T-helper 17 cell (primary cell): ENCODE results near the gene KRTAP6-2. TPM values are rescaled to one million over a fixed set of nuclear protein-coding genes. Genes with fewer than 3 reads are reported as not detected.

Experiments
- ATAC-seq: fragments of 150-1000 bp; cut with Tn5 transposase; 2 replicates; pipeline ENCODE4 v1.10.0; 2021; ENCODE audit warnings: mild to moderate bottlenecking, moderate library complexity
- DNase-seq, 3 donors: peaks; one replicate each; pipeline versions ENCODE4 v3.0.0 to v3.0.0-alpha.2; 2020 to 2021
- H3K9me3 ChIP-seq: one replicate; pipeline ENCODE4 v1.7.0; 2013; ENCODE audit warnings: low read length, mild to moderate bottlenecking; ENCODE audit not compliant: control insufficient read depth, poor library complexity, severe bottlenecking
- H3K27ac Mint-ChIP-seq: one replicate; pipeline ENCODE4 v1.8.0; 2022; ENCODE audit warnings: mild to moderate bottlenecking, moderate library complexity, mixed read lengths
- H3K27me3 Mint-ChIP-seq: one replicate; pipeline ENCODE4 v1.8.0; 2022; ENCODE audit warnings: mixed read lengths
- H3K36me3 Mint-ChIP-seq: one replicate; pipeline ENCODE4 v1.8.0; 2022; ENCODE audit warnings: low read depth, mixed read lengths
- H3K4me1 Mint-ChIP-seq: one replicate; pipeline ENCODE4 v1.8.0; 2022; ENCODE audit warnings: mild to moderate bottlenecking, mixed read lengths
- H3K4me3 Mint-ChIP-seq: one replicate; pipeline ENCODE4 v1.8.0; 2022; ENCODE audit warnings: mild to moderate bottlenecking, moderate library complexity, mixed read lengths
- total RNA-seq, 4 donors: library from RNA in 2 of 4; stranded (reverse) in 2 of 4; gene quantifications; one replicate each; pipeline ENCODE4 v1.2.3 and lab custom pipeline; 2022 to 2026

The KRTAP6-2 gene
- total RNA-seq, 2 donors from 2014 or later = not detected

- H3K36me3 Mint-ChIP-seq = no peaks in the 10 kb centered on the region
- no peaks in the 10 kb centered on the region for H3K4me1 Mint-ChIP-seq
- no peaks in the 10 kb centered on the region for H3K27me3 Mint-ChIP-seq
- H3K4me3 Mint-ChIP-seq = no peak overlapping the region
- H3K27ac Mint-ChIP-seq = no peak overlapping the region
- DNase-seq (no peak), ATAC-seq (no peak)
- no peaks in the 10 kb centered on the region for H3K9me3 ChIP-seq
These were observed 13.4 kb upstream of the KRTAP6-2 start for GRCh38 chr21:30612132-30612531.

- no peaks in the 10 kb centered on the region for H3K9me3 ChIP-seq
- no peaks in the 10 kb centered on the region for H3K36me3 Mint-ChIP-seq
- H3K27ac Mint-ChIP-seq = no peak overlapping the region
- H3K4me1 Mint-ChIP-seq = no peaks in the 10 kb centered on the region
- no peaks in the 10 kb centered on the region for H3K27me3 Mint-ChIP-seq
- DNase-seq (no peak), ATAC-seq (no peak)
- no peak overlapping the region for H3K4me3 Mint-ChIP-seq
These were observed 7.3 kb upstream of the KRTAP6-2 start for GRCh38 chr21:30605968-30606367.

GRCh38 chr21:30600787-30601186 is 2.1 kb upstream of the KRTAP6-2 start, which contains the start of gene KRTAP22-1:
TSS of gene KRTAP22-1 (plus strand) at chr21:30601087.
- no peak for ATAC-seq
- no peaks in the 10 kb centered on the region for H3K9me3 ChIP-seq
- Mint-ChIP-seq H3K27ac (no peak within 1 kb of the TSS), H3K4me3 (no peak within 1 kb of the TSS), H3K4me1 (no peaks in the 10 kb centered on the region), H3K27me3 (no peaks in the 10 kb centered on the region), H3K36me3 (no peaks in the 10 kb centered on the region)
- DNase-seq = no peak

- no peak within 1 kb of the TSS for H3K4me3 Mint-ChIP-seq
- ATAC-seq (no peak), DNase-seq (no peak)
- no peak within 1 kb of the TSS for H3K27ac Mint-ChIP-seq
- H3K9me3 ChIP-seq = no peaks in the 10 kb centered on the region
- H3K36me3 Mint-ChIP-seq = no peaks in the 10 kb centered on the region
- no peaks in the 10 kb centered on the region for H3K27me3 Mint-ChIP-seq
- no peaks in the 10 kb centered on the region for H3K4me1 Mint-ChIP-seq
These were observed 6.6 kb downstream of the KRTAP6-2 start, which contains the start of gene KRTAP6-3 for GRCh38 chr21:30592140-30592539. TSS of gene KRTAP6-3 (plus strand) at chr21:30592440. CDS start at chr21:30592446, 6 bp downstream.

GRCh38 chr21:30590297-30590696 is 8.4 kb downstream of the KRTAP6-2 start, which contains the start of gene KRTAP22-2:
TSS of gene KRTAP22-2 (minus strand) at chr21:30590397.
- Mint-ChIP-seq H3K27me3 (no peaks in the 10 kb centered on the region), H3K4me3 (no peak within 1 kb of the TSS), H3K36me3 (no peaks in the 10 kb centered on the region), H3K27ac (no peak within 1 kb of the TSS), H3K4me1 (no peaks in the 10 kb centered on the region)
- no peaks in the 10 kb centered on the region for H3K9me3 ChIP-seq
- ATAC-seq = no peak
- DNase-seq = no peak

- Mint-ChIP-seq H3K27me3 (no peaks in the 10 kb centered on the region), H3K36me3 (no peaks in the 10 kb centered on the region), H3K4me1 (no peaks in the 10 kb centered on the region), H3K4me3 (no peak overlapping the region), H3K27ac (no peak overlapping the region)
- no peaks in the 10 kb centered on the region for H3K9me3 ChIP-seq
- ATAC-seq = no peak
- no peak for DNase-seq
These were observed 15.8 kb downstream of the KRTAP6-2 start for GRCh38 chr21:30582870-30583269.

GRCh38 chr21:30580132-30580531 is 18.6 kb downstream of the KRTAP6-2 start:
- Mint-ChIP-seq H3K4me3 (no peak overlapping the region), H3K36me3 (no peaks in the 10 kb centered on the region), H3K4me1 (no peaks in the 10 kb centered on the region), H3K27ac (no peak overlapping the region), H3K27me3 (no peaks in the 10 kb centered on the region)
- ATAC-seq = no peak
- DNase-seq = no peak
- H3K9me3 ChIP-seq = no peaks in the 10 kb centered on the region

- Mint-ChIP-seq H3K4me1 (no peaks in the 10 kb centered on the region), H3K4me3 (no peak overlapping the region), H3K27ac (no peak overlapping the region), H3K36me3 (no peaks in the 10 kb centered on the region), H3K27me3 (no peaks in the 10 kb centered on the region)
- ATAC-seq = no peak
- no peak for DNase-seq
- no peaks in the 10 kb centered on the region for H3K9me3 ChIP-seq
These were observed 19.4 kb downstream of the KRTAP6-2 start for GRCh38 chr21:30579346-30579745.

- Mint-ChIP-seq H3K4me3 (no peak overlapping the region), H3K27me3 (no peaks in the 10 kb centered on the region), H3K36me3 (no peaks in the 10 kb centered on the region), H3K4me1 (no peaks in the 10 kb centered on the region), H3K27ac (no peak overlapping the region)
- no peaks in the 10 kb centered on the region for H3K9me3 ChIP-seq
- no peak for ATAC-seq
- DNase-seq = no peak
These were observed 20.9 kb downstream of the KRTAP6-2 start for GRCh38 chr21:30577766-30578165.

- Mint-ChIP-seq H3K36me3 (no peaks in the 10 kb centered on the region), H3K27me3 (peaks cover 4% of the 10 kb centered on the region), H3K4me3 (no peak overlapping the region), H3K4me1 (no peaks in the 10 kb centered on the region), H3K27ac (no peak overlapping the region)
- H3K9me3 ChIP-seq = no peaks in the 10 kb centered on the region
- no peak for DNase-seq
- no peak for ATAC-seq
These were observed 31.1 kb downstream of the KRTAP6-2 start for GRCh38 chr21:30567617-30568016.

- H3K9me3 ChIP-seq = no peaks in the 10 kb centered on the region
- DNase-seq = no peak
- Mint-ChIP-seq H3K27ac (no peak overlapping the region), H3K4me3 (no peak overlapping the region), H3K36me3 (no peaks in the 10 kb centered on the region), H3K4me1 (no peaks in the 10 kb centered on the region), H3K27me3 (peaks cover under 1% of the 10 kb centered on the region)
- ATAC-seq = no peak
These were observed 35.1 kb downstream of the KRTAP6-2 start for GRCh38 chr21:30563630-30564029.

GRCh38 chr21:30563072-30563471 is 35.6 kb downstream of the KRTAP6-2 start:
- ATAC-seq (no peak), DNase-seq (no peak)
- Mint-ChIP-seq H3K4me3 (no peak overlapping the region), H3K36me3 (no peaks in the 10 kb centered on the region), H3K27me3 (no peaks in the 10 kb centered on the region), H3K27ac (no peak overlapping the region), H3K4me1 (no peaks in the 10 kb centered on the region)
- no peaks in the 10 kb centered on the region for H3K9me3 ChIP-seq

GRCh38 chr21:30561957-30562356 is 36.7 kb downstream of the KRTAP6-2 start:
- H3K36me3 Mint-ChIP-seq = no peaks in the 10 kb centered on the region
- no peak for DNase-seq
- no peaks in the 10 kb centered on the region for H3K9me3 ChIP-seq
- no peak overlapping the region for H3K27ac Mint-ChIP-seq
- H3K27me3 Mint-ChIP-seq = no peaks in the 10 kb centered on the region
- no peak for ATAC-seq
- H3K4me1 Mint-ChIP-seq = no peaks in the 10 kb centered on the region
- H3K4me3 Mint-ChIP-seq = no peak overlapping the region

- no peaks in the 10 kb centered on the region for H3K27me3 Mint-ChIP-seq
- no peaks in the 10 kb centered on the region for H3K36me3 Mint-ChIP-seq
- H3K4me3 Mint-ChIP-seq = no peak within 1 kb of the TSS
- DNase-seq = no peak
- no peak within 1 kb of the TSS for H3K27ac Mint-ChIP-seq
- no peaks in the 10 kb centered on the region for H3K4me1 Mint-ChIP-seq
- ATAC-seq = no peak
- H3K9me3 ChIP-seq = no peaks in the 10 kb centered on the region
These were observed 37.3 kb downstream of the KRTAP6-2 start, which contains the start of gene KRTAP19-7 for GRCh38 chr21:30561264-30561895. TSS of gene KRTAP19-7 (minus strand) at chr21:30561314. CDS start at chr21:30561289, 25 bp downstream.
